HG03108 (cell line): ENCODE data around the gene LRRC3.
"Not testable (repeated sequence)": the region's sequence is repeated elsewhere in the genome, so short reads cannot be mapped to it uniquely, and the experiment has no call there.

Source experiments
- ATAC-seq: cut with Tn5 transposase; IDR thresholded peaks from one replicate; pipeline ENCODE4 v1.9.1; 2021; ENCODE audit warnings: moderate library complexity; ENCODE audit not compliant: unreplicated experiment

Gene LRRC3, protein sequence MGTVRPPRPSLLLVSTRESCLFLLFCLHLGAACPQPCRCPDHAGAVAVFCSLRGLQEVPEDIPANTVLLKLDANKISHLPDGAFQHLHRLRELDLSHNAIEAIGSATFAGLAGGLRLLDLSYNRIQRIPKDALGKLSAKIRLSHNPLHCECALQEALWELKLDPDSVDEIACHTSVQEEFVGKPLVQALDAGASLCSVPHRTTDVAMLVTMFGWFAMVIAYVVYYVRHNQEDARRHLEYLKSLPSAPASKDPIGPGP

DNA sequence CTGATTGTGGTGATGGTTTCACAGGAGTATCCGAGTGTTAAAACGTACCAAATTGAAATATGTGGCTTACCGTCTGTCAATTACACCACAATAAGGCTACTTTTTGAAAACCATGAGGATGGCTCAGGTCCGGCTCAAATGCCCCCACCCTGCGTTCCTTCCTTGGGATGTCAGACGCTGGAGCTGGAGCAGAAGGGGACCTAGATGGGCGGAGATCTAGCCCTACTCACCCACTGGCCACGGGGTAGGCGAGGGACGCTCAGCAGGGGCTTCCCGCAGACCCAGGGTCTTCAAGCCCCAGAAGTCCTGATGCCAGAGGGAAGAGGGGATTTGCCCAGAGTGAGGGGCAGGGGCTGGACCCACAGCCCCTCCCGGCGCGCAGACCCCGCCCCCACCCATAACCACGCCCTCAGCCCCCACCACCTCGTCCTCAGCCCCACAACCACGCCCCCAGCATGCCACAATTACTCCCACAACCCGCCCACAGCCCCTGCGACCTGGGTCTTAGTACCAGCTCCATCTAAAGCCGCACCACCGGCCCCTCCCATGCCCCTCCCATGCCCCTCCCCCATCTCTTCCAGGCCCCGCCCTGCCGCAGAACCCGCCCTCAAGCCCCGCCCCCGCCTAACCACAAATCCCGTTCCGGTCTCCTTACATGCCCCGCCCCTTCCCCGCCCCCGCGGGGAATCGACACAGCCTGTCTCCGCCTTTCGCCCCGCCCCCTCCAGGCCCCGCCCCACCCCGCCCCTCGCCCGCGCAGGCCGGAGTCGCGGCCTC is at the start of gene LRRC3:
Gene LRRC3, plus strand, starts transcription at position 764 of the 777 bp plus-strand sequence. CDS start 1,135 bp downstream, outside the sequence.
- no peak for ATAC-seq

DNA sequence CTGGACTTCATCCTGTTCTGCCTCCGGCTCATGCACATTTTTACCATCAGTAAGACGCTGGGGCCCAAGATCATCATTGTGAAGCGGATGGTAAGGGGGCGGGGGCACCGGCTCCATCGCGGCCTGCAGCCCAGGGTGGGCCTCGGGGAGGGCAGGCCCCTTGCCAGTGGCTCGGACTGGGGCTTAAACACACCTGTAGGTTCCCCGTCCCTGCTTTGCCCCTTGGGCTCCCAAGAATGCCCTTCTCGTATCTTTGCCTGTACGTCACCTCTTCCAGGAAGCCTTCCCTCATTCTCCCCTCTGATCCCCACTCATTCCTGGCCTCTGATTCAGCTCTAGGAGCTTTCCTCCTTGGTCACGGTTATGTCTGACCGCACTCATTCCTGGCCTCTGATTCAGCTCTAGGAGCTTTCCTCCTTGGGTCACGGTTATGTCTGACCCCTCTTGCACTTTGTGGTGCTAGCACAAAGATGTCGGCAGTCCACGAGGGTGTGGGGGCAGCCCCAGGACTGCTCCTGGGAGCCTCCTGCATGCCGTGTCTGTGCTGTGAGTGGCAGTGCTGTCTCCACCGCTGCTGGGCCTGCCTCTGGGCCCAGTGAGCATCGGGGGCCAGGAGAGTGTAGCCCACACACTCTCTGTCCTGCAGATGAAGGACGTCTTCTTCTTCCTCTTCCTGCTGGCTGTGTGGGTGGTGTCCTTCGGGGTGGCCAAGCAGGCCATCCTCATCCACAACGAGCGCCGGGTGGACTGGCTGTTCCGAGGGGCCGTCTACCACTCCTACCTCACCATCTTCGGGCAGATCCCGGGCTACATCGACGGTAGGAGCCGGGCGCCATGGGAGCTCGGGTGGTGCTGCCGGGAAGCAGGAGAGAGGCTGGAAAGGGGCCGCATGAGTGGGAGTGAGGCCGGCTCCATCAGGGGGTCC is 49.1 kb upstream of the LRRC3 start:
- ATAC-seq = no peak

DNA sequence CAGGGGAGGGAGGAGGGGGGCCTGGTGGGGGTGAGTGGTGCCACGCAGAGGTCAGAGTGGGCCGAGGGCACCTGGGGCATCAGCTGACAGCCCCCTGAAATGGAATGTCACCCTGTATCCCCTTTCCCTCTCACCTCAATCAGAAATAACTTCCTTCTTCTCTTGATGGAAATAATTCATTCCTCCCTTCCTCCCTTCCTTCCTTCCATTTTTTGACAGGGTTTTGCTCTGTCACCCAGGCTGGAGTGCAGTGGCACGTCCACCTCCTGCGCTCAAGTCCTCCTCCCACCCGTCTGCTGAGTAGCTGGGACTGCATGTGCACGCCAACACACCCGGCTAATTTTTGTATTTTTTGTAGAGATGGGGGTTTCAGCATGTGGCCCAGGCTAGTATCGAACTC is 48.4 kb upstream of the LRRC3 start:
- ATAC-seq = no peak

DNA sequence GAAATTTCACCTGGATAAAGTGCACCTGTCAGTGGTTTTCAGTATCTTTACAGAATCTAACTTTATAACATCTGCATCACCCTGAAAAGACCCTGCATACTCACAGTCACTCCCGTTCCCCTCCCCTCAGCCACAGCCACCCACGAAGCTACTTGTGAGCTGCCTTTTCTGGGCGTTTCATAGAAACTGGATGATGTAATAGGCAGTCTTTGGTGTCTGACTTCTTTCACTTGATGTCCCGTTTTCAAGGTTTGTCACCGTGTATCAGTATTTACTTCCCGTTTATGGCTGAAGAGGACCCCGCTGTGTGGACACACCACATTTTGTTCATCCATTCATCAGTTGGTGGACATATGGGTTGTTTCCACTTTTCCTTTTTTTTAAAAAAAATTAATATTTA is 47.8 kb upstream of the LRRC3 start:
- ATAC-seq = no peak

DNA sequence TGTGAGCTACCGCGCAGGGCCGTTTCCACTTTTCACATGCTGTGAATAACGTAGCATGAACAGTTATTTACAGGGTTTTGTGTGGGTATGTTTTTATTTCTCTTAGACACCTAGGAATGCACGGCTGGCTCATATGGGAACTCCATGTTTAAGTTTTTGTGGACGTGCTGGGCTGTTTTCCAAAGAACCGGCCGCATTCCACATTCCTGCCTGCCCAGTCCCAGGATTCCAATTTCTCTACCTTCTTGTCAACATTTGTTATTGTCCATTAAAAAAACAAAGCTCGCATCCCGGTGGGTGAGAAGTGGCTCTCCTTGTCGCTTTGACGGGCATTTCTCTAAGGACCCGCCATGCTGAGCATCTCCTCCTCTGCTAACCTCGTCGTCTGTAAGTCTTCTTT is 47.1 kb upstream of the LRRC3 start:
- ATAC-seq = no peak

DNA sequence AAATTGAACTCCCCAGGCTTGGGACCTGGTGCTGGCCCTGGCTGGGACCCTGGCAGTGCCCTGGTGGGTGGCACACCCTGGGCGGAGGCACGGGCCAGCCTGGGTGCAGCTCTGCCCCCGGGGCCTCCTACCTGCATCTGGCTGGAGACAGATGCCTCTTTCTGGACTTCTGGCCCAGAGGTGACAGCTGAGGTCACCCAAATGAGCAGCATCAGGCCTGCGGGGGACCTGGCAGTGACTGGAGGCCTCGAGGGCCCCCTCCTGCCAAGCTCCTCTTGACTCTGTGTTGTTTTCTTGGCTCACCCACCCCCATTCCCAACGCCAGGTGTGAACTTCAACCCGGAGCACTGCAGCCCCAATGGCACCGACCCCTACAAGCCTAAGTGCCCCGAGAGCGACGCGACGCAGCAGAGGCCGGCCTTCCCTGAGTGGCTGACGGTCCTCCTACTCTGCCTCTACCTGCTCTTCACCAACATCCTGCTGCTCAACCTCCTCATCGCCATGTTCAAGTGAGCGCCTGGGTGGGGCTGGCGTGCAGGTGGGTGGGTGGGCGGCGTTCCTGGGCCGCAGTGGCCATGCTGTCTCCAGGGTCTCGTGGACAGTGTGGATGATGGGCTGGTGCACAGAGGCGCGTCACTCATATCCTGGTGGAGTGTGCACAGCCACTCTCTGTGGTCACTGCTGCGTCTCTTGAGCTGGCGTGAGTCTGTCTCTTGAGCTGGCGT is 41.6 kb upstream of the LRRC3 start:
- ATAC-seq = no peak

DNA sequence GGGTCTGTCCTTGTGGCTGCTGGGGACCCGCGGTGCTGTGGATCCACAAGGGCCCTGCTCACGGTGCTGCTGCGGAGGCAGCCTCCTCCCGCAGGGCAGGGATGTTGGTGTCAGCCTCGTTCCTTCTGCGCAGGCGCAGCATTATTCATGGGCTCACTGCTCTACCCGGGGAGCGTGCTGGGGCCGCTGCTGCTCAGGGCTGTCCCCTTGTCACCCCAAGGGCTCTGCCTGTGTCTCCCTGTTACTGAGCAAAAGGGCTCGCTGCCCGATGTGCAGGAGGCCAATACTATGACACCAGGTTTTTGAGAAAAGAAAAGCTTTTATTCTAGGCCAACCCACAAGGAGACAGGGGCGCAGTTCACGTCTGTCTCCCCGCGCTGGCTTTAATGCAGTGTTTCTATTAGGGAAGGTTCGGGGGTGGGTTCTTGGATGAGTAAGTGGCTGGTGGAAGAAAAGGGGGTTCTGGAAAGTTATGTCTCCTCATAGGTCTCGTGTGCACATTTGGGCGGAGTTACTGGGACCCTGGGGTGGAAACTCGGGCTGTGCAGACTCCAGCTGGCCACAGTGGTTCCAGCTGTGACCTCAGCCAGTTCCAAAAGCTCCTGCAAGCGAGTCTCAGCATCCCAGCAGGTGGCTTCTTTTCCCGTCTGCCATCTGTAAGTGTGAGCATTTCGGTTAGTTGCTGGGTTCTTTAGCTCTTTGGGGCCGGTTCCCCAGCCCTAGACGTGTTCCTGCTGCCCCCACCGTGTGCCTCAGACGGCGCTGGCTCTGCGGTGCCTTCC is 40.8 kb upstream of the LRRC3 start:
- no peak for ATAC-seq

DNA sequence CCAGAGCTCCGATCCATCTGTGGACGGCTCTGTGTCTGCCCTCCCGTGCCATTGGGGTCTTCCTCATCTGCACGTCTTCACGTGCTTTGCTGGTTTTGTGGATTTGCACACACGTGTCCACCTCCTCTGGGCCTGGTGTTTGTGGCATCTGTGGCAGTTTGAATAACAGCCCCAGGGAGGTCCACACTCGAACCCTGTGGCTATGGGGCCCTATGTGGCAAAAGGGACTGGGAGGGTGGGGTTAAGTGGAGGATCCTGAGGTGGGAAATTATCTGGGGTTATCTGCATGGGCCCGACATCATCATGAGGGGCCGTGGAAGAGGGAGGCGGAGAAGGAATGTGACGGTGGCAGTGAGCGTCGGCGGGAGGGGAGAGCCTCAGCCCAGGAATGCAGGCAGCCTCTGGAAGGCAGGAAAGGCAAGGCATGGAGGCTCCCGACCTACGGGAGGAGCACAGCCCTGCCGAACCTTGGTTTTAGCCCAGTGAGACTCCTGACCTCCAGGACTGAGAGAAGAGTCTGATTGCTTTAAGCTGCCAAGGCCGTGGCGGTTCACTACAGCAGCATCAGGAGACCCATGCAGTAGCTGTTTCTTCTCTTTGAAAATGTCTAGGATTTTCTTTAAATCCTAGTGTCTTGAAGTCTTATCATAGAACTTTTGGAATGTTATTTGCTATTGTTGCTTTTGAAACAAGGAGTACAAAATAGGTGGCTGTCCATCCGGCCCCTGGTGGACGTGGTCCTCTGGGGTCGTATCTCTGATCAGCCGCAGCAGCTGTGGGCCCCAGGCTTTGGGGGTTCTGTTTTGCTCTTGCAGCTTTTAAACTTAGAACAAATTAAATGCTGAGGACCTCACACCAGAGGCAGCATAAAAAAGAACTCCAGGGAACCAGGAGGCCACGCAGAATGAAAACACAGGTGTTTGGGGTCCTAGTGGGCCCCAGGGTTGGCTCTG is 40.0 kb upstream of the LRRC3 start:
- no peak for ATAC-seq

DNA sequence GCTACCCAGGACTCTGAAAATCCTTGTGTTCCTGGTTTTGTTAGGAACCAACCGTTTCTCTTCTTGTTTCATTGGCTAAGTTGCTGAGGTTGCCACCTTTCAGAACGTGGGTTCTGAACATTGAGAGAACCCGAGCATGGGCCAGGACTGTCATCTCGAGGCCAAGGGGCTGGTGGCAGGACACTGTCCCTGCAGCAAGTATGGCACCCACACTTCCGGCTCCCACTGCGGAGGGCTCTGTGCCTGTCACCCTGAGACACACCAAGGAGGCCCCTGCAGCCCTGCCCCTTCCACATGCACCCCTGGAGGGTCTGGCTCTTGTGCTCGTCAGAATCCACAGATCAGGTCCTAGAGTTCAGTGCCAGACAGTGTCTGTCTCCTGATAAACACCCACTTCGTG is 39.1 kb upstream of the LRRC3 start:
- no peak for ATAC-seq

DNA sequence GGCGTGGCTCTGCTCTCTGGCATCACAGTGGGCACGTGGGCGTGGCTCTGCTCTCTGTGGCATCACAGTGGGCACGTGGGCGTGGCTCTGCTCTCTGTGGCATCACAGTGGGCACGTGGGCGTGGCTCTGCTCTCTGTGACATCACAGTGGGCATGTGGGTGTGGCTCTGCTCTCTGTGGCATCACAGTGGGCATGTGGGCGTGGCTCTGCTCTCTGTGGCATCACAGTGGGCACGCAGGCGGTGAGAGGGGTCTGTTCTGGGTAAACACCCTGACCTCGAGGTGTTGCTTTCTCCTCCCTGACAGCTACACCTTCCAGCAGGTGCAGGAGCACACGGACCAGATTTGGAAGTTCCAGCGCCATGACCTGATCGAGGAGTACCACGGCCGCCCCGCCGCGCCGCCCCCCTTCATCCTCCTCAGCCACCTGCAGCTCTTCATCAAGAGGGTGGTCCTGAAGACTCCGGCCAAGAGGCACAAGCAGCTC is 37.6 kb upstream of the LRRC3 start:
- ATAC-seq = not testable (repeated sequence)

DNA sequence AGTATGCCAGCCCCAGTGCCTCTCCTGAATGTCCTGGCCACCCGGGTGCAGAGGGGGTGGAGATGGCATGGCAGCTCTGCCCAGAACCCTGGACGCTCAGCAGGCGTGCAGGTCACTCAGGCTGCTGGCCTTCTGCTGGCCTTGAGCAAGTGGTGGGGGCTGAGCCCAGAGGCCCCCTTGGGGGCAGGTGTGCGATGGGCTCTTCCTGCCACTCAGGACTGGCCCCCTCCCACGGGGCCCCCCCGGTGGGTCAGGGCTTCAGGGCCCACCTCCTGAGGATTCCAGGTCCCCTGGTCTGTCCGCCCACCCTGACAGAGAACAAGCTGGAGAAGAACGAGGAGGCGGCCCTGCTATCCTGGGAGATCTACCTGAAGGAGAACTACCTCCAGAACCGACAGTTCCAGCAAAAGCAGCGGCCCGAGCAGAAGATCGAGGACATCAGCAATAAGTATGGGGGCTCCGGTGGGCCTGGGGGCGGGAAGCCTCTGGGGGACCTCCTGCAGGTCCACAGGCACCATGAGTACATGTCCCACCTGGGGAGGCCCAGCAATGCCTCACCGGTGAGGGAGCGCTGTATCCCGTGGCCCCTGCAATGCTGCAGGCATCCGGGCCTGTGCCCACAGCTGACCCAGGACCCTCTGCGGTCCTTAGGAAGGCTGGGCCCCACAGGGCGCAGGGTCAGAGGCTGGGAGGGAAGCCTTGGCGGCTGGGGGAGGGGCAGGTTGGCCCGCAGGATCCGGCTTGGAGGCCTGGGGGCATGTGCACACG is 37.0 kb upstream of the LRRC3 start:
- ATAC-seq = no peak

DNA sequence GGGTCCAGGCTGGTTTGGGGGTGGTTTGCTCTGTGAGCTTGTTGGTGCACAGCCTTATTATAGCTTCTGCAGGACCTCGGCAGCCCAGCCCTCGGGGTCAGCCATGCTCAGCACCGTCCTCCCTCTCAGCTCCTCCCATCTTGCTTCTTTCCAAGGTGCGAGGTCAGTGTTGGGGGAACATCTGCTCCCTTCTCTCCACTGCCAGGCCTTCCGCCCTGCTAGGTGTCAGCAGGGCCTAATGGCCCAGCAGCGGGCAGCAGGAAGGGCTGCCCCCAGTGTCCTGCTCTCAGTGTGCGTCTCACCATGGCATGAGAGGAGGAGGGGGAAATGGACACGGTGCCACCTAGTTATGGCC is 36.5 kb upstream of the LRRC3 start:
- no peak for ATAC-seq

DNA sequence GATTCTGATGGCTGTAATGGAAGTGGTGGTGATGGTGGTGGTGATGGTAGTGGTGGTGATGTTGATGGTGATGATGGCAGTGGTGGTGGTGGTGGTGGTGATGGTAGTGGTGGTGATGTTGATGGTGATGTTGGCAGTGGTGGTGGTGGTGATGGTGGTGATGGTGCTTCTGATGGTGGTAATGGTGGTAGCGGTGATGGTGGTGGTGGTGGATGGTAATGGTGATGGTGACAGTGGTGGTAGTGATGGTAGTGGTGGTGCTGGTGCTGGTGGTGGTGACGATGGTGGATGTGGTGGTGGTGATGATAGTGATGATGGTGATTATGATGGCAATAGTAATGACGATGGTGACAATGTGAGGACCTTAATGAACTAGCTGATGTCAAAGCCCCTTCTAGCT is 35.6 kb upstream of the LRRC3 start:
- no peak for ATAC-seq

DNA sequence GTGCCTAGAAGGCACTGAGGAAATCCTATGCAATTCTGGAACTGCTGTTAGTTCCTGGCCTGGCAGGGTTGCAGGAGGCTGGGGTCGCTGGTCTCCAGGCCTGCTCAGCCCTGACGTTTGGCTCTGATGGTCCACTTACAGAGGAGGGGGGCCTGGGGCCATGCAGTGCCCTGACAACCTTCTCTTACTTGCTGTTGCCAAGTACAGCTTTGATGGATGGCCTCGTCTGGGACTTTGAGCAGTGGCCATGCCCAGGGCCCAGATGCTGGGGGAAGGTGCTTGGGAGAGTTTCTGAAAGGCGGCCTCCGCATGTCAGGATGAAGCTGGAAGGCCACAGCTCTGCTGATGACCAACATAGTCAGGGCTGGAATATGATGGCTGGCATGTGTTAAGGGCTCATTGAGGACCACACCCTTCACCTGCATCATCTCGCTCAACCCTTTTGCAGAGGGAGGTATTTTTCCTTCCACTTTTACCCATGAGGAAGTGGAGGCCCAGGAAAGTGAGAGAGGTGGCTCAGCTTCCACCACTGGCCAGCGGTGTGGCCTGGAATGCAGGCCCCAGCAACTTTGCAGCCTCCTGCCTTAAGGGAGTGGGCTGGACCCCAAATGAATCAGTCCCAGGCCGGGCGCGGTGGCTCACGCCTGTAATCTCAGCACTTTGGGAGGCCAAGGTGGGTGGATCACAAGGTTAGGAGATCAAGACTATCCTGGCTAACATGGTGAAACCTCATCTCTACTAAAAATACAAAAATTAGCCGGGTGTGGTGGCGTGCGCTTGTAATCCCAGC is 34.7 kb upstream of the LRRC3 start:
- ATAC-seq = no peak

DNA sequence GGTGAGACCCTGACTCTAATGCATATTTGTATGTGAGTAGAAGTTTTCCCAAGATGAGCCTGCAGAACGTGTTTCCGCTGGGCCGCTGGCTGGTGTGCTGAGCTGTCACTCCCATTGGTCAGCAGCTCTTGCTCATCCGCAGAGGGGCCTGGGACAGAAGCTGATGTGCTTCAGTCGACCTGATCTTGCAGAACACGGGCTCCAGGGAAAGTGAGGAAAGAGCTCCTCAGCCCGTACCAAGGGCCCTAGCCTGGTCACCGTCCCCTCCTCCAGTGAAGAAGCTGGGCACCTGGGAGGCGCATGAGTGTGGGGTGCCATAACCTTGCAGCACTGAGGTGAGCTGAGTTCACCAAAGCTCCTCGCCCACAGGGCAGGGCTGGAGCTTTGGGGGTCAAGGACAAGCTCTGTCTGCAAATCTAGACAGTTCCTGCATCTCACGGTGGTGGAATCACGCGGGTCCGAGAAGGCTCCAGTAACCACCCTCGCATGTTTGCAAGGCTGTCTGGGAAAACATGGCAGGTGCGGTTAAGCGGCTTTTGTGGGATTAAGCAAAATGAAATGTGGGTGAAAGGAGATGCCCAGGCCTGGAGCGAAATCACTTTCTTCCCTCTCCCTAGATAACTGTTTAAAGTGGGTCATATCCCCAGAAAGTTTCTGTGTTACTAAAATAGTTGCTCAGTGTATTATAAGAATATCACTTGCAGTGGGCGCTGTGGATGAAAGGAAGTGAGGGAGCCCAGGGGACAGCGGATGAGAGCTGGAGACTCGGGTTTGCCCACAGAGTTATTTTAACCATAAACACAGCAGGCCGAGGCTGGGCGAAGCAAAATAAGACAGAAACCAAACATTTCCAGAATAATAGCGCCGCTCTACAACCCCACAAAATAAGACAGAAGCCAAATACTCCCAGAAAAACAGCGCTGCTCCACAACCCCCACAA is 33.1 kb upstream of the LRRC3 start:
- no peak for ATAC-seq

DNA sequence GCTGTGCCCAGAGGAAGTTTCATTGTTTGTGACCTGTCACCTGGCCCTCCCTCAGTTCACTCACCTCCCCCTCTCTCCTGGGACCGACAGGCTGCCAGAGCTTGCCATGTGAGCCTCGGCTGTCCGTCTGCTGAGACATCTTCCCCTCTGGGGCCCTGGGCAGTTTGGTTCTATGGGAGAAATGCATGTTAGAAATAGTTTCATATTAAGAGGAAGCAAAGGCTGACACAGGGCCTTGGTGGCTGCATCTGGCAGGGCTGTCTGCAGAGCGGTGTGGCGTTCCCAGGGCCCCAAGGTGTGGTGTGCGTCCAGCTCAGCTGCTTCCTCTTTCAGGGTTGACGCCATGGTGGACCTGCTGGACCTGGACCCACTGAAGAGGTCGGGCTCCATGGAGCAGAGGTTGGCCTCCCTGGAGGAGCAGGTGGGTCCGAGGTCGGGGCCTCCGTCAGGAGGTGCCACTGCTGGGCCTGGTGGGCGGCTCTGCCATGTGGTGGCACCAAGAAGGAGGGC is 31.9 kb upstream of the LRRC3 start:
- ATAC-seq = no peak
